Measurements from ENCODE around the gene SEMA5A.

SEMA5A gene

GRCh38 chr5:9187614-9188013 is 358.3 kb downstream of the SEMA5A start:
- DNase-seq: no peak

GRCh38 chr5:9186069-9186468 is 359.8 kb downstream of the SEMA5A start:
- no peak for DNase-seq

- no peak for DNase-seq
These were observed 361.9 kb downstream of the SEMA5A start for GRCh38 chr5:9183992-9184391.

- DNase-seq: no peak
These were observed 362.8 kb downstream of the SEMA5A start for GRCh38 chr5:9182899-9183695.

GRCh38 chr5:9176641-9177040 is 369.2 kb downstream of the SEMA5A start:
- DNase-seq: no peak

- DNase-seq: no peak
These were observed 371.4 kb downstream of the SEMA5A start for GRCh38 chr5:9174446-9174845.

GRCh38 chr5:9173281-9174048 is 372.4 kb downstream of the SEMA5A start:
- no peak for DNase-seq

GRCh38 chr5:9170026-9170425 is 375.8 kb downstream of the SEMA5A start:
- DNase-seq: no peak

GRCh38 chr5:9169557-9169902 is 376.3 kb downstream of the SEMA5A start:
- DNase-seq: no peak

GRCh38 chr5:9168791-9169556 is 376.9 kb downstream of the SEMA5A start:
- no peak for DNase-seq

- no peak for DNase-seq
These were observed 379.4 kb downstream of the SEMA5A start for GRCh38 chr5:9166202-9167112.

- DNase-seq: no peak
These were observed 380.3 kb downstream of the SEMA5A start for GRCh38 chr5:9165546-9165945.

GRCh38 chr5:9160747-9161146 is 385.1 kb downstream of the SEMA5A start:
- DNase-seq: no peak

GRCh38 chr5:9157811-9158210 is 388.1 kb downstream of the SEMA5A start:
- no peak for DNase-seq

- DNase-seq: no peak
These were observed 388.9 kb downstream of the SEMA5A start for GRCh38 chr5:9157020-9157419.

- DNase-seq: peak in 43 of 56 donors; percentile 2 to 72 (median 25)
These were observed 389.6 kb downstream of the SEMA5A start for GRCh38 chr5:9156282-9156681.

- no peak for DNase-seq
These were observed 394.0 kb downstream of the SEMA5A start for GRCh38 chr5:9151684-9152427.

GRCh38 chr5:9149988-9150387 is 395.9 kb downstream of the SEMA5A start:
- DNase-seq: no peak

- no peak for DNase-seq
These were observed 397.6 kb downstream of the SEMA5A start for GRCh38 chr5:9148242-9148641.

GRCh38 chr5:9140711-9141110 is 405.2 kb downstream of the SEMA5A start:
- no peak for DNase-seq
